Mesenchymal stem cell (in vitro differentiated cells and primary cell): ENCODE measurements around the gene GPC1.

Experiments used
- DNase-seq: peaks from one replicate; pipeline ENCODE4 v3.0.0-alpha.2; 2013
- H2AFZ ChIP-seq: one replicate; pipeline ENCODE4 v1.6.1; 2013; ENCODE audit warnings: low read depth, mild to moderate bottlenecking, control low read depth, inconsistent platforms, low read length, moderate library complexity
- H2AK5ac ChIP-seq: 2 replicates; pipeline ENCODE4 v1.6.1; 2013; ENCODE audit warnings: low read length, moderate library complexity, mild to moderate bottlenecking, inconsistent platforms; ENCODE audit not compliant: severe bottlenecking
- H2BK120ac ChIP-seq: one replicate; pipeline ENCODE4 v1.6.1; 2013; ENCODE audit warnings: low read depth, mild to moderate bottlenecking, inconsistent platforms, low read length, moderate library complexity
- H2BK12ac ChIP-seq, 2 experiments: one replicate each; pipeline ENCODE4 v1.6.1; 2013; ENCODE audit warnings: inconsistent platforms in 2 of 2, low read length in 2 of 2, mild to moderate bottlenecking in 2 of 2, moderate library complexity in 2 of 2, control low read depth in 1 of 2
- H2BK15ac ChIP-seq: one replicate; pipeline ENCODE4 v1.6.1; 2013; ENCODE audit warnings: mild to moderate bottlenecking, low read depth, inconsistent platforms; ENCODE audit not compliant: poor library complexity, severe bottlenecking
- H2BK5ac ChIP-seq: 2 replicates; pipeline ENCODE4 v1.6.1; 2013; ENCODE audit warnings: low read depth, mild to moderate bottlenecking, low read length, control low read depth, inconsistent platforms; ENCODE audit not compliant: poor library complexity, severe bottlenecking
- H3K14ac ChIP-seq, 2 experiments: one replicate each; pipeline ENCODE4 v1.6.1; 2013; ENCODE audit warnings: inconsistent platforms in 2 of 2, low read length in 2 of 2, control low read depth in 1 of 2, mild to moderate bottlenecking in 1 of 2, moderate library complexity in 1 of 2
- H3K18ac ChIP-seq, 2 experiments: one replicate each; pipeline ENCODE4 v1.6.1; 2013; ENCODE audit warnings: inconsistent platforms in 2 of 2, low read length in 2 of 2, control low read depth in 1 of 2, low read depth in 1 of 2, mild to moderate bottlenecking in 1 of 2
- H3K23ac ChIP-seq, 2 experiments: one replicate each; pipeline ENCODE4 v1.6.1; 2013; ENCODE audit warnings: inconsistent platforms in 2 of 2, low read length in 2 of 2, mild to moderate bottlenecking in 2 of 2, moderate library complexity in 2 of 2, control low read depth in 1 of 2
- H3K27ac ChIP-seq: 2 replicates; pipeline ENCODE4 v1.5.1; 2013; ENCODE audit warnings: mild to moderate bottlenecking, moderate library complexity, low read length, control low read depth, inconsistent platforms; ENCODE audit not compliant: poor library complexity, severe bottlenecking
- H3K27me3 ChIP-seq, 2 experiments: 2 replicates each; pipeline versions ENCODE4 v1.6.1 to v1.7.0; 2013; ENCODE audit warnings: low read length in 2 of 2, mild to moderate bottlenecking in 2 of 2, moderate library complexity in 2 of 2, control low read depth in 1 of 2, inconsistent platforms in 1 of 2; ENCODE audit not compliant: control insufficient read depth in 1 of 2, insufficient read depth in 1 of 2
- H3K36me3 ChIP-seq, 2 experiments: 2 replicates each; pipeline versions ENCODE4 v1.6.1 to v1.7.0; 2013; ENCODE audit warnings: low read length in 2 of 2, control low read depth in 1 of 2, inconsistent platforms in 1 of 2, low read depth in 1 of 2, mild to moderate bottlenecking in 1 of 2; ENCODE audit not compliant: insufficient read depth in 2 of 2, control insufficient read depth in 1 of 2
- H3K4ac ChIP-seq, 2 experiments: one replicate each; pipeline ENCODE4 v1.6.1; 2013; ENCODE audit warnings: inconsistent platforms in 2 of 2, low read length in 2 of 2, mild to moderate bottlenecking in 2 of 2, moderate library complexity in 2 of 2, control low read depth in 1 of 2, low read depth in 1 of 2
- H3K4me1 ChIP-seq: 2 replicates; pipeline ENCODE4 v1.6.1; 2013; ENCODE audit warnings: low read depth, low read length, control low read depth; ENCODE audit not compliant: control insufficient read depth, insufficient read depth
- H3K4me2 ChIP-seq: 2 replicates; pipeline ENCODE4 v1.6.1; 2013; ENCODE audit warnings: low read length, mild to moderate bottlenecking, inconsistent platforms; ENCODE audit not compliant: poor library complexity, severe bottlenecking
- H3K4me3 ChIP-seq, 2 experiments: 2 replicates each; pipeline versions ENCODE4 v1.5.1 to v1.7.0; 2013; ENCODE audit warnings: low read length in 2 of 2, mild to moderate bottlenecking in 2 of 2, control low read depth in 1 of 2, low read depth in 1 of 2; ENCODE audit not compliant: insufficient read depth in 1 of 2
- H3K79me1 ChIP-seq: replicated peaks from 2 replicates; pipeline ENCODE4 v1.6.1; 2013; ENCODE audit warnings: mild to moderate bottlenecking, control low read depth, low read length, inconsistent platforms; ENCODE audit not compliant: poor library complexity, severe bottlenecking
- H3K9ac ChIP-seq: 2 replicates; pipeline ENCODE4 v1.7.0; 2013; ENCODE audit warnings: mild to moderate bottlenecking, low read length, moderate library complexity
- H3K9me3 ChIP-seq: 2 replicates; pipeline ENCODE4 v1.7.0; 2013; ENCODE audit warnings: mild to moderate bottlenecking, low read length; ENCODE audit not compliant: control insufficient read depth
- H4K8ac ChIP-seq: one replicate; pipeline ENCODE4 v1.6.1; 2013; ENCODE audit warnings: inconsistent platforms, mild to moderate bottlenecking, low read length, moderate library complexity
- H4K91ac ChIP-seq: one replicate; pipeline ENCODE4 v1.6.1; 2013; ENCODE audit warnings: mild to moderate bottlenecking, low read length, inconsistent platforms
- WGBS: methylation state at CpG from one replicate; pipeline ENCODE4 v1.1.7; 2013; ENCODE audit warnings: mixed read lengths; 5-methylcytosine and 5-hydroxymethylcytosine counted together

The GPC1 gene

GRCh38 chr2:240422658-240423329, 12.7 kb upstream of the GPC1 start:
- Histone ChIP-seq H2AK5ac (no peak overlapping the region), H3K4ac (no peak overlapping the region), H2BK120ac (no peak overlapping the region), H3K18ac (no peak overlapping the region), H3K4me2 (no peak overlapping the region), H3K4me3 (no peak overlapping the region), H3K9ac (no peak overlapping the region), H2BK5ac (no peak overlapping the region), H3K14ac (no peak overlapping the region), H3K27me3 (peaks cover 0 to 17% of the 10 kb centered on the region in 2 experiments), H3K4me1 (no peaks in the 10 kb centered on the region), H2BK15ac (no peak overlapping the region), H2BK12ac (no peak overlapping the region), H3K23ac (no peak overlapping the region), H3K36me3 (no peaks in the 10 kb centered on the region), H3K27ac (no peak overlapping the region), H4K8ac (no peak overlapping the region), H3K9me3 (peaks cover 32% of the 10 kb centered on the region), H4K91ac (no peak overlapping the region), H2AFZ (no peak overlapping the region), H3K79me1 (no peaks in the 10 kb centered on the region)
- no peak for DNase-seq
- 71% methylated on average over 5 of the region's 6 CpGs for WGBS

DNA sequence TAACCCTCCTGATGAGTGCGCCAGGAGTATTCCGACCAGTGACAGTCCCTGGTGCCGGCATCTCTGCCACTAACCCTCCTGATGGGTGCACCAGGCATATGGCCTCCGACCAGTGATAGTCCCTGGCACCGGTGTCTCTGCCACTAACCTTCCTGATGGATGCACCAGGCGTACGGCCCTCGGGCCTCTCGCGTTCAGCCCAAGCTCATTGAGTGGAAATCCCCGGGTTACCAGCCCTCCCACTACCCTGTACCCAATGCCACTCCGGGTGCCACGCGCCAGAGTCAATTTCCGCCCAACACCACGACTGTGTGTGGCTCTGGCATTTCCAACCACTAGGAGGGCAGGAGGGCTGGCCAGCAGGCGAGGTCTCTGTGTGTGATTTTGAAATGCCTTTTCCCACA, 11.7 kb upstream of the GPC1 start:
- H4K8ac ChIP-seq = no peak overlapping the region
- H3K27me3 ChIP-seq = peaks cover 0 to 17% of the 10 kb centered on the region in 2 experiments
- H3K27ac ChIP-seq = no peak overlapping the region
- no peak overlapping the region for H3K4ac ChIP-seq
- no peak overlapping the region for H4K91ac ChIP-seq
- no peak for DNase-seq
- H3K14ac ChIP-seq = no peak overlapping the region
- H2BK5ac ChIP-seq = no peak overlapping the region
- H3K23ac ChIP-seq = no peak overlapping the region
- no peak overlapping the region for H3K18ac ChIP-seq
- no peaks in the 10 kb centered on the region for H3K4me1 ChIP-seq
- H3K9me3 ChIP-seq = peaks cover 28% of the 10 kb centered on the region
- H2BK120ac ChIP-seq = no peak overlapping the region
- H3K9ac ChIP-seq = no peak overlapping the region
- 84% methylated on average over 17 of the region's 17 CpGs for WGBS
- no peak overlapping the region for H2BK15ac ChIP-seq
- H3K79me1 ChIP-seq = no peaks in the 10 kb centered on the region
- no peak overlapping the region for H2AK5ac ChIP-seq
- no peak overlapping the region for H2AFZ ChIP-seq
- no peaks in the 10 kb centered on the region for H3K36me3 ChIP-seq
- H3K4me3 ChIP-seq = no peak overlapping the region
- no peak overlapping the region for H3K4me2 ChIP-seq
- H2BK12ac ChIP-seq = no peak overlapping the region

DNA sequence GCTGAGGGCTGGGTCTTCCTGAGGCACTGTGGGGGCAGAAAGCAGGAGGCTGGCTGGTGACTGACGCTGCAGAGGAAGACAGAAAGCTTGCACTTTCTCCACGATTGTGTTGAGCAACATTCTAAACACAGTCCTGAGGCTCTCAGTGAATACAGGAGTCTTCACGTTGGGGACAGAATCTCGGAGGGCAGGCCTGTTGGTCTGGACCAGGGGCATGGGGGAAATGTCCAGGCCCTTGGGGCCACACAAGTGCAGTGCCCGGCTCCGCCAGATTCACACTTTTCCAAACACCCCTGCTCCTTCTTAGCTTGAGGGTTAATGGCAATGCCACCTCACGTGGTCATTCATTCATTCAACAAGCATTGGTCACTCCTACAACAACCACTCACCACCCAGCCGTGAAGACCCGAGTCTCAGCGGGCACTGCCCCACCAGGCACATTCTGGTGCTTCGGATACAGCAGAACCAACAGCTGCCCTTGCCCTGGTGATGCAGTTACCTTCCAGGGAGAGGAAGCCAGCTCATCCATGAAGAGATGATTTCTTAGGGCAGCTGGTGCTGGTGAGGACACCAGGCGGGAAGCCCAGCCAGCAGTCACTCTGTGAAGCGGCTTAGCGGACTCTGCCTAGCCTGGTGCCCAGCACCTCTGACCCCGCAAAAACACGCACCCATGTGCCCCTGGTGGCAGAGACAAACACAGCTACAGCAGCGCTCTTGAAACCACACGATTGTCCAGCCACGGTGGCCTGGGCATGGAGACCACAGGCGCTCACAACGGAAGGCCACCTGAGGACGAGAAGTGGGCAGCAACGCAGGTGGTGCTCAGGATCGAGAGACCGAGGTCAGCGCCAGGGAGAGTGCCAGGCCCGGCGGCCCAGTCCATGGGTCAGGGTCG, 10.9 kb upstream of the GPC1 start:
- Histone ChIP-seq H4K91ac (no peak overlapping the region), H2AFZ (no peak overlapping the region), H2AK5ac (no peak overlapping the region), H3K79me1 (no peaks in the 10 kb centered on the region), H4K8ac (no peak overlapping the region), H3K27me3 (peaks cover 0 to 17% of the 10 kb centered on the region in 2 experiments), H3K14ac (no peak overlapping the region), H3K4me1 (no peaks in the 10 kb centered on the region), H3K9ac (no peak overlapping the region), H3K23ac (no peak overlapping the region), H2BK15ac (no peak overlapping the region), H3K4me2 (no peak overlapping the region), H3K36me3 (no peaks in the 10 kb centered on the region), H2BK12ac (no peak overlapping the region), H2BK120ac (no peak overlapping the region), H2BK5ac (no peak overlapping the region), H3K4ac (no peak overlapping the region), H3K18ac (no peak overlapping the region), H3K4me3 (no peak overlapping the region), H3K27ac (no peak overlapping the region), H3K9me3 (peaks cover 26% of the 10 kb centered on the region)
- DNase-seq = no peak
- 85% methylated on average over 29 of the region's 29 CpGs for WGBS

GRCh38 chr2:240425236-240425615, 10.2 kb upstream of the GPC1 start:
- WGBS = 68% methylated on average over 4 of the region's 6 CpGs
- no peaks in the 10 kb centered on the region for H3K36me3 ChIP-seq
- no peak for DNase-seq
- H3K18ac ChIP-seq = no peak overlapping the region
- no peak overlapping the region for H3K4me3 ChIP-seq
- no peak overlapping the region for H3K27ac ChIP-seq
- H2BK12ac ChIP-seq = no peak overlapping the region
- H3K14ac ChIP-seq = no peak overlapping the region
- H3K23ac ChIP-seq = no peak overlapping the region
- H2BK15ac ChIP-seq = no peak overlapping the region
- no peak overlapping the region for H3K4me2 ChIP-seq
- H3K79me1 ChIP-seq = no peaks in the 10 kb centered on the region
- H4K8ac ChIP-seq = no peak overlapping the region
- H2AFZ ChIP-seq = no peak overlapping the region
- H3K9ac ChIP-seq = no peak overlapping the region
- H3K4me1 ChIP-seq = no peaks in the 10 kb centered on the region
- no peak overlapping the region for H2BK120ac ChIP-seq
- no peak overlapping the region for H4K91ac ChIP-seq
- H2BK5ac ChIP-seq = no peak overlapping the region
- peaks cover 26% of the 10 kb centered on the region for H3K9me3 ChIP-seq
- H2AK5ac ChIP-seq = no peak overlapping the region
- H3K4ac ChIP-seq = no peak overlapping the region
- H3K27me3 ChIP-seq = peaks cover 0 to 17% of the 10 kb centered on the region in 2 experiments
